ENCODE results near the gene BDKRB1.
A peak's percentile ranks its signal among the peaks of the same experiment; 100 is the strongest.

Gene BDKRB1

GRCh38 chr14:96263347-96264199 lies 7.6 kb downstream of the BDKRB1 start:
- no peak for DNase-seq

GRCh38 chr14:96264200-96264553 lies 8.2 kb downstream of the BDKRB1 start:
- DNase-seq = no peak

- DNase-seq = no peak
These were observed 8.8 kb downstream of the BDKRB1 start for GRCh38 chr14:96264853-96265252.

- no peak for DNase-seq
These were observed 9.5 kb downstream of the BDKRB1 start for GRCh38 chr14:96265383-96266095.

- DNase-seq = no peak
These were observed 11.3 kb downstream of the BDKRB1 start for GRCh38 chr14:96267336-96267735.

GRCh38 chr14:96267916-96268315 lies 11.9 kb downstream of the BDKRB1 start:
- DNase-seq = no peak

GRCh38 chr14:96268431-96269358 lies 12.7 kb downstream of the BDKRB1 start:
- no peak for DNase-seq

GRCh38 chr14:96269359-96269710 lies 13.3 kb downstream of the BDKRB1 start:
- DNase-seq = no peak

- DNase-seq = no peak
These were observed 14.8 kb downstream of the BDKRB1 start for GRCh38 chr14:96270565-96271420.

GRCh38 chr14:96271421-96271762 lies 15.4 kb downstream of the BDKRB1 start:
- DNase-seq = no peak

- no peak for DNase-seq
These were observed 16.9 kb downstream of the BDKRB1 start for GRCh38 chr14:96272777-96273473.

- no peak for DNase-seq
These were observed 17.6 kb downstream of the BDKRB1 start for GRCh38 chr14:96273629-96274028.

- no peak for DNase-seq
These were observed 18.1 kb downstream of the BDKRB1 start for GRCh38 chr14:96274122-96274521.

- no peak for DNase-seq
These were observed 18.5 kb downstream of the BDKRB1 start for GRCh38 chr14:96274543-96274942.

GRCh38 chr14:96275177-96276112 lies 19.4 kb downstream of the BDKRB1 start:
- DNase-seq = peak; percentile 61

- DNase-seq = no peak
These were observed 21.9 kb downstream of the BDKRB1 start for GRCh38 chr14:96277890-96278289.

GRCh38 chr14:96279564-96279963 lies 23.6 kb downstream of the BDKRB1 start:
- no peak for DNase-seq

GRCh38 chr14:96280104-96280503 lies 24.1 kb downstream of the BDKRB1 start:
- no peak for DNase-seq

- no peak for DNase-seq
These were observed 25.5 kb downstream of the BDKRB1 start for GRCh38 chr14:96281486-96281885.

- DNase-seq = no peak
These were observed 28.0 kb downstream of the BDKRB1 start for GRCh38 chr14:96284008-96284407.

GRCh38 chr14:96284430-96284829 lies 28.4 kb downstream of the BDKRB1 start:
- no peak for DNase-seq
